Measurements from ENCODE around the gene DALRD3.

GRCh38 chr3:49057268-49057667 is 38.9 kb upstream of the DALRD3 start:
- no peak for TF ChIP-seq TCF4 (CRISPR knock-in tag; IDR thresholded peaks at IDR 0.05; ENCODE audit: borderline replicate concordance)
- no peak for TF ChIP-seq OSR1 (CRISPR knock-in tag; IDR thresholded peaks at IDR 0.05)
- TF ChIP-seq ZNF565 (CRISPR knock-in tag; conservative IDR thresholded peaks at IDR 0.05; ENCODE audit: low read depth) = no peak
- TF ChIP-seq ZFP3 (CRISPR knock-in tag; IDR thresholded peaks at IDR 0.05) = no peak
- TF ChIP-seq PATZ1 (CRISPR knock-in tag; IDR thresholded peaks at IDR 0.05; ENCODE audit: borderline replicate concordance) = no peak
- no peak for TF ChIP-seq ZNF8 (CRISPR knock-in tag; IDR thresholded peaks at IDR 0.05)
- no peak for TF ChIP-seq TOX (CRISPR knock-in tag; IDR thresholded peaks at IDR 0.05; ENCODE audit: borderline replicate concordance)
- no peak for TF ChIP-seq ARNTL (CRISPR knock-in tag; IDR thresholded peaks at IDR 0.05; ENCODE audit: borderline replicate concordance, low read depth)
- TF ChIP-seq SNAI2 (CRISPR knock-in tag; IDR thresholded peaks at IDR 0.05) = no peak
- TF ChIP-seq CSRNP3 (CRISPR knock-in tag; IDR thresholded peaks at IDR 0.05) = no peak
- TF ChIP-seq ISL1 (CRISPR knock-in tag; IDR thresholded peaks at IDR 0.05) = no peak
- no peak for TF ChIP-seq ESRRG (CRISPR knock-in tag; IDR thresholded peaks at IDR 0.05)
- no peak for TF ChIP-seq ZFP30 (CRISPR knock-in tag; IDR thresholded peaks at IDR 0.05)
- no peak for TF ChIP-seq BACH2 (CRISPR knock-in tag; IDR thresholded peaks at IDR 0.05; ENCODE audit: borderline replicate concordance)

All from SK-N-SH treated with all-trans-retinoic acid at 6 μM for 48 hours (cell line).